NT2/D1 (cell line): ENCODE results near the gene APLNR.

Source experiments
- DNase-seq: peaks from one replicate; pipeline ENCODE4 v3.0.0-alpha.2; 2011; ENCODE audit warnings: low read depth, low spot score
- H3K27me3 ChIP-seq: 2 replicates; pipeline ENCODE4 v1.6.0; 2011; ENCODE audit warnings: mild to moderate bottlenecking; ENCODE audit not compliant: insufficient read length, insufficient read depth
- H3K36me3 ChIP-seq: 2 replicates; pipeline ENCODE4 v1.6.1; 2011; ENCODE audit warnings: mild to moderate bottlenecking, low read length, mixed read lengths; ENCODE audit not compliant: insufficient read depth, insufficient read length
- H3K4me1 ChIP-seq: 2 replicates; pipeline ENCODE4 v1.5.1; 2011; ENCODE audit not compliant: insufficient read depth, insufficient read length
- H3K4me3 ChIP-seq: 2 replicates; pipeline ENCODE4 v1.5.1; 2011; ENCODE audit warnings: low read depth; ENCODE audit not compliant: insufficient read length
- H3K9ac ChIP-seq: 2 replicates; pipeline ENCODE4 v1.6.0; 2011; ENCODE audit warnings: low read depth; ENCODE audit not compliant: insufficient read length
- H3K9me3 ChIP-seq: 2 replicates; pipeline ENCODE4 v1.5.1; 2011; ENCODE audit warnings: mild to moderate bottlenecking, low read length; ENCODE audit not compliant: insufficient read depth
- SUZ12 ChIP-seq: IDR thresholded peaks from 2 replicates; pipeline ENCODE4 v1.6.1; 2011; ENCODE audit not compliant: insufficient read length, insufficient read depth; ENCODE audit errors: extremely low read depth
- YY1 ChIP-seq: IDR thresholded peaks from 2 replicates; pipeline ENCODE4 v1.6.1; 2011; ENCODE audit not compliant: insufficient read length, insufficient read depth
- ZNF274 ChIP-seq: IDR thresholded peaks from 2 replicates; pipeline ENCODE4 v1.6.1; 2011; ENCODE audit warnings: mild to moderate bottlenecking, low read depth, low read length

Gene APLNR

GRCh38 chr11:57249384-57250319, 12.6 kb upstream of the APLNR start:
- Histone ChIP-seq H3K4me1 (peaks cover 3% of the 10 kb centered on the region), H3K27me3 (no peaks in the 10 kb centered on the region), H3K9ac (no peak overlapping the region), H3K36me3 (no peaks in the 10 kb centered on the region), H3K4me3 (no peak overlapping the region), H3K9me3 (no peaks in the 10 kb centered on the region)
- peak; percentile 50 for DNase-seq
- no peak for TF ChIP-seq YY1
- TF ChIP-seq ZNF274 = no peak
- TF ChIP-seq SUZ12 = no peak

- peak; percentile 77 for DNase-seq
- H3K4me1 ChIP-seq = peaks cover 3% of the 10 kb centered on the region
- no peaks in the 10 kb centered on the region for H3K27me3 ChIP-seq
- no peaks in the 10 kb centered on the region for H3K36me3 ChIP-seq
- H3K9ac ChIP-seq = no peak overlapping the region
- no peaks in the 10 kb centered on the region for H3K9me3 ChIP-seq
- no peak overlapping the region for H3K4me3 ChIP-seq
- TF ChIP-seq YY1 (no peak), ZNF274 (no peak), SUZ12 (no peak)
These were observed 11.8 kb upstream of the APLNR start for GRCh38 chr11:57248780-57249383.

GRCh38 chr11:57244911-57245310, 7.9 kb upstream of the APLNR start:
- Histone ChIP-seq H3K4me1 (peaks cover 14% of the 10 kb centered on the region), H3K27me3 (no peaks in the 10 kb centered on the region), H3K9ac (no peak overlapping the region), H3K9me3 (no peaks in the 10 kb centered on the region), H3K36me3 (no peaks in the 10 kb centered on the region), H3K4me3 (no peak overlapping the region)
- TF ChIP-seq ZNF274 = no peak
- TF ChIP-seq YY1 = no peak
- no peak for TF ChIP-seq SUZ12
- DNase-seq = no peak

GRCh38 chr11:57241353-57241972, 4.4 kb upstream of the APLNR start:
- TF ChIP-seq SUZ12 (no peak), YY1 (no peak), ZNF274 (no peak)
- Histone ChIP-seq H3K27me3 (no peaks in the 10 kb centered on the region), H3K4me3 (no peak overlapping the region), H3K36me3 (no peaks in the 10 kb centered on the region), H3K9ac (no peak overlapping the region), H3K4me1 (peaks cover 17% of the 10 kb centered on the region), H3K9me3 (no peaks in the 10 kb centered on the region)
- DNase-seq = no peak

GRCh38 chr11:57240757-57241156, 3.7 kb upstream of the APLNR start:
- TF ChIP-seq SUZ12 (no peak), YY1 (no peak), ZNF274 (no peak)
- no peak overlapping the region for H3K9ac ChIP-seq
- no peak overlapping the region for H3K4me3 ChIP-seq
- no peaks in the 10 kb centered on the region for H3K36me3 ChIP-seq
- H3K27me3 ChIP-seq = no peaks in the 10 kb centered on the region
- no peaks in the 10 kb centered on the region for H3K9me3 ChIP-seq
- peak; percentile 38 for DNase-seq
- peaks cover 23% of the 10 kb centered on the region for H3K4me1 ChIP-seq

- H3K9ac ChIP-seq = no peak overlapping the region
- no peak for TF ChIP-seq SUZ12
- TF ChIP-seq ZNF274 = no peak
- no peak for TF ChIP-seq YY1
- no peaks in the 10 kb centered on the region for H3K27me3 ChIP-seq
- no peak for DNase-seq
- no peak overlapping the region for H3K4me3 ChIP-seq
- peaks cover 25% of the 10 kb centered on the region for H3K4me1 ChIP-seq
- H3K9me3 ChIP-seq = no peaks in the 10 kb centered on the region
- H3K36me3 ChIP-seq = no peaks in the 10 kb centered on the region
These were observed 3.0 kb upstream of the APLNR start for GRCh38 chr11:57240007-57240406.

- H3K9ac ChIP-seq = no peak overlapping the region
- H3K27me3 ChIP-seq = no peaks in the 10 kb centered on the region
- no peak for DNase-seq
- no peaks in the 10 kb centered on the region for H3K9me3 ChIP-seq
- H3K4me1 ChIP-seq = peaks cover 25% of the 10 kb centered on the region
- H3K36me3 ChIP-seq = no peaks in the 10 kb centered on the region
- H3K4me3 ChIP-seq = no peak overlapping the region
- no peak for TF ChIP-seq SUZ12
- TF ChIP-seq ZNF274 = no peak
- TF ChIP-seq YY1 = no peak
These were observed 2.3 kb upstream of the APLNR start for GRCh38 chr11:57239348-57239747.
